ENCODE results near the gene PLK1. TPM values are rescaled to one million over a fixed set of nuclear protein-coding genes. Genes with fewer than 3 reads are reported as not detected.
A peak's percentile ranks its signal among the peaks of the same experiment; 100 is the strongest.

The PLK1 gene
- total and polyA plus RNA-seq, 2 of the 13 experiments (the other 11 are each of a cell fraction or from before 2014, with no cell fraction given) = 71.5 to 76.3 TPM

- TF ChIP-seq BCL3 (CRISPR knock-in tag; IDR thresholded peaks at IDR 0.05) (no peak), ZNF572 (CRISPR knock-in tag; IDR thresholded peaks at IDR 0.05) (no peak), ZNF781 (CRISPR knock-in tag; IDR thresholded peaks at IDR 0.05; ENCODE audit: borderline replicate concordance, not compliant biosample characterization) (no peak), ZNF570 (CRISPR knock-in tag; IDR thresholded peaks at IDR 0.05; ENCODE audit: borderline replicate concordance) (no peak), KLF15 (CRISPR knock-in tag; IDR thresholded peaks at IDR 0.05; ENCODE audit: borderline replicate concordance) (no peak), PLRG1 (conservative IDR thresholded peaks at IDR 0.05) (no peak), ZNF775 (CRISPR knock-in tag; IDR thresholded peaks at IDR 0.05; ENCODE audit: borderline replicate concordance) (no peak), ATF4 (CRISPR knock-in tag; IDR thresholded peaks at IDR 0.05) (no peak), ZNF878 (CRISPR knock-in tag; IDR thresholded peaks at IDR 0.05) (no peak), ZNF333 (CRISPR knock-in tag; IDR thresholded peaks at IDR 0.05; ENCODE audit: borderline replicate concordance) (0 out of 2 replicates have a peak, but pooled peaks have one; percentile 21), ZNF598 (CRISPR knock-in tag; IDR thresholded peaks at IDR 0.05; ENCODE audit: borderline replicate concordance) (peak; percentile 58; the same call in 1 of the 2 replicates), KLF9 (CRISPR knock-in tag; IDR thresholded peaks at IDR 0.05; ENCODE audit: low read depth) (no peak), GZF1 (CRISPR knock-in tag; IDR thresholded peaks at IDR 0.05) (no peak), ARNT (IDR thresholded peaks at IDR 0.05) (no peak), RARG (CRISPR knock-in tag; IDR thresholded peaks at IDR 0.05; ENCODE audit: low read depth) (no peak), ELF4 (CRISPR knock-in tag; IDR thresholded peaks at IDR 0.05; ENCODE audit: borderline replicate concordance) (no peak), REXO4 (CRISPR knock-in tag; IDR thresholded peaks at IDR 0.05; ENCODE audit: borderline replicate concordance) (no peak), MEIS2 (CRISPR knock-in tag; IDR thresholded peaks at IDR 0.05) (no peak), ATF6 (CRISPR knock-in tag; conservative IDR thresholded peaks at IDR 0.05) (no peak), FOXP1 (IDR thresholded peaks at IDR 0.05) (no peak), FOXP1 (CRISPR knock-in tag; IDR thresholded peaks at IDR 0.05) (no peak), IKZF1 (IDR thresholded peaks at IDR 0.05) (no peak), NFATC3 (CRISPR knock-in tag; IDR thresholded peaks at IDR 0.05) (no peak), MYC (CRISPR knock-in tag; IDR thresholded peaks at IDR 0.05; ENCODE audit: borderline replicate concordance) (no peak; the same call in 1 of the 2 replicates), KLF16 (CRISPR knock-in tag; IDR thresholded peaks at IDR 0.05) (no peak), ZNF713 (CRISPR knock-in tag; IDR thresholded peaks at IDR 0.05) (no peak), NR3C1 (CRISPR knock-in tag; IDR thresholded peaks at IDR 0.05) (no peak)
Observed at GRCh38 chr16:23704772-23705516, 26.3 kb downstream of the PLK1 start (continued).

Data from HepG2 (cell line).